SU-DHL-6 (cell line): ENCODE measurements around the gene KATNBL1.

Experiments used
- H2AFZ ChIP-seq: fragments of 200-600 bp; sonication (generic); 2 replicates; pipeline ENCODE4 v1.6.1; 2014; ENCODE audit warnings: low read depth, mild to moderate bottlenecking, moderate library complexity, mixed read lengths, antibody characterized with exemption, low read length; ENCODE audit not compliant: severe bottlenecking
- H3F3A ChIP-seq: fragments of 200-600 bp; shearing (Covaris generic); 2 replicates; pipeline ENCODE4 v1.6.0; 2016; ENCODE audit warnings: antibody characterized with exemption, mild to moderate bottlenecking; ENCODE audit not compliant: insufficient read depth
- H3K27ac ChIP-seq: fragments of 200-600 bp; sonication (generic); 2 replicates; pipeline ENCODE4 v1.5.1; 2016; ENCODE audit warnings: low read depth, mild to moderate bottlenecking, low read length, moderate library complexity, mixed read lengths
- H3K27me3 ChIP-seq: fragments of 200-600 bp; sonication (generic), shearing (Covaris generic); 2 replicates; pipeline ENCODE4 v1.6.0; 2014; ENCODE audit warnings: mild to moderate bottlenecking, low read length
- H3K36me3 ChIP-seq: fragments of 200-600 bp; sonication (generic); 2 replicates; pipeline ENCODE4 v1.6.1; 2014; ENCODE audit warnings: mild to moderate bottlenecking, low read length, mixed read lengths
- H3K4me2 ChIP-seq: fragments of 300-600, 200-600 bp; shearing (Covaris generic), sonication (generic); 2 replicates; pipeline ENCODE4 v1.6.0; 2014; ENCODE audit warnings: low read length, low read depth, mild to moderate bottlenecking; ENCODE audit not compliant: poor library complexity, severe bottlenecking
- H3K4me3 ChIP-seq: fragments of 200-600 bp; sonication (generic); 2 replicates; pipeline ENCODE4 v1.5.1; 2014; ENCODE audit warnings: antibody characterized with exemption, low read length, mild to moderate bottlenecking, mixed read lengths; ENCODE audit not compliant: insufficient read depth, poor library complexity, severe bottlenecking
- H3K79me2 ChIP-seq: fragments of 200-600 bp; sonication (generic); 2 replicates; pipeline ENCODE4 v1.6.1; 2014; ENCODE audit warnings: mild to moderate bottlenecking, low read length, moderate library complexity; ENCODE audit not compliant: insufficient read depth
- H3K9ac ChIP-seq: fragments of 200-600 bp; sonication (generic); 2 replicates; pipeline ENCODE4 v1.7.0; 2014; ENCODE audit warnings: mild to moderate bottlenecking, low read length
- H3K9me2 ChIP-seq: fragments of 200-600 bp; sonication (generic); replicated peaks from 2 replicates; pipeline ENCODE4 v1.6.1; 2014; ENCODE audit warnings: low read length; ENCODE audit not compliant: insufficient read depth
- H3K9me3 ChIP-seq: fragments of 200-600 bp; sonication (generic); 2 replicates; pipeline ENCODE4 v1.6.1; 2014; ENCODE audit warnings: low read length, mixed read lengths; ENCODE audit not compliant: insufficient read depth
- H4K20me1 ChIP-seq: fragments of 200-600 bp; sonication (generic); 2 replicates; pipeline ENCODE4 v1.6.1; 2014; ENCODE audit warnings: low read depth, mild to moderate bottlenecking, antibody characterized with exemption, low read length, moderate library complexity, mixed read lengths
- EZH2phosphoT487 ChIP-seq: fragments of 200-600 bp; sonication (generic), shearing (Covaris generic); conservative IDR thresholded peaks from 2 replicates; pipeline ENCODE4 v1.6.1; 2018; ENCODE audit warnings: mild to moderate bottlenecking, antibody characterized with exemption, low read length, moderate library complexity, mixed read lengths
- TF ChIP-seq, protein P1 (sequence below): fragments of 200-600 bp; sonication (generic); IDR thresholded peaks from one replicate; pipeline ENCODE4 v1.5.1; 2017; ENCODE audit warnings: antibody characterized with exemption, mild to moderate bottlenecking, low read length, moderate library complexity; ENCODE audit not compliant: insufficient read depth, poor library complexity, severe bottlenecking

KATNBL1 gene

DNA sequence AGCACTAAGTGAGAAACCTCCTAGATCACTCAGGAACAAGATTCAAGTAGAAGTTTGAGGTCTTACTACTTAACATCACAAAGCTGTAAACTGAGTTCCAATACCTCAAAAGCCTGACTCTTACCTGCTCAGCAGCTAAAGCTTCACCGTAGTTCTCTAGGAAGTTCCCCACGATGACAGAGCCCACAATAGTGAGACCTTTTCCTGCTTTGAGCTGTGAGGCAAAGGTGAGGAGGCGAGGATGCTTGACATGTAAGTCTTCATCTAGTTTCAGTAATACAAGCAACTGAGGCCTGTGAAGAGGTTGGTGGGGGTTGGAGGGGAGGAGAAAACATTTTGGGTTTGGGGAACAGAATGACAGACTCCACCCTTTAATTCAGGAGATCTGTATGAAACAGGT lies 30.6 kb upstream of the KATNBL1 start:
- no peak overlapping the region for H2AFZ ChIP-seq
- no peaks in the 10 kb centered on the region for H4K20me1 ChIP-seq
- no peaks in the 10 kb centered on the region for H3K36me3 ChIP-seq
- H3K27me3 ChIP-seq = no peaks in the 10 kb centered on the region
- no peak overlapping the region for H3K4me2 ChIP-seq
- H3K9me3 ChIP-seq = no peaks in the 10 kb centered on the region
- H3K9ac ChIP-seq = no peak overlapping the region
- no peak for TF ChIP-seq EZH2phosphoT487
- TF ChIP-seq, protein P1, sequence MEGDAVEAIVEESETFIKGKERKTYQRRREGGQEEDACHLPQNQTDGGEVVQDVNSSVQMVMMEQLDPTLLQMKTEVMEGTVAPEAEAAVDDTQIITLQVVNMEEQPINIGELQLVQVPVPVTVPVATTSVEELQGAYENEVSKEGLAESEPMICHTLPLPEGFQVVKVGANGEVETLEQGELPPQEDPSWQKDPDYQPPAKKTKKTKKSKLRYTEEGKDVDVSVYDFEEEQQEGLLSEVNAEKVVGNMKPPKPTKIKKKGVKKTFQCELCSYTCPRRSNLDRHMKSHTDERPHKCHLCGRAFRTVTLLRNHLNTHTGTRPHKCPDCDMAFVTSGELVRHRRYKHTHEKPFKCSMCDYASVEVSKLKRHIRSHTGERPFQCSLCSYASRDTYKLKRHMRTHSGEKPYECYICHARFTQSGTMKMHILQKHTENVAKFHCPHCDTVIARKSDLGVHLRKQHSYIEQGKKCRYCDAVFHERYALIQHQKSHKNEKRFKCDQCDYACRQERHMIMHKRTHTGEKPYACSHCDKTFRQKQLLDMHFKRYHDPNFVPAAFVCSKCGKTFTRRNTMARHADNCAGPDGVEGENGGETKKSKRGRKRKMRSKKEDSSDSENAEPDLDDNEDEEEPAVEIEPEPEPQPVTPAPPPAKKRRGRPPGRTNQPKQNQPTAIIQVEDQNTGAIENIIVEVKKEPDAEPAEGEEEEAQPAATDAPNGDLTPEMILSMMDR = no peak
- no peaks in the 10 kb centered on the region for H3F3A ChIP-seq
- no peak overlapping the region for H3K27ac ChIP-seq
- no peak overlapping the region for H3K4me3 ChIP-seq
- no peaks in the 10 kb centered on the region for H3K9me2 ChIP-seq
- no peaks in the 10 kb centered on the region for H3K79me2 ChIP-seq

DNA sequence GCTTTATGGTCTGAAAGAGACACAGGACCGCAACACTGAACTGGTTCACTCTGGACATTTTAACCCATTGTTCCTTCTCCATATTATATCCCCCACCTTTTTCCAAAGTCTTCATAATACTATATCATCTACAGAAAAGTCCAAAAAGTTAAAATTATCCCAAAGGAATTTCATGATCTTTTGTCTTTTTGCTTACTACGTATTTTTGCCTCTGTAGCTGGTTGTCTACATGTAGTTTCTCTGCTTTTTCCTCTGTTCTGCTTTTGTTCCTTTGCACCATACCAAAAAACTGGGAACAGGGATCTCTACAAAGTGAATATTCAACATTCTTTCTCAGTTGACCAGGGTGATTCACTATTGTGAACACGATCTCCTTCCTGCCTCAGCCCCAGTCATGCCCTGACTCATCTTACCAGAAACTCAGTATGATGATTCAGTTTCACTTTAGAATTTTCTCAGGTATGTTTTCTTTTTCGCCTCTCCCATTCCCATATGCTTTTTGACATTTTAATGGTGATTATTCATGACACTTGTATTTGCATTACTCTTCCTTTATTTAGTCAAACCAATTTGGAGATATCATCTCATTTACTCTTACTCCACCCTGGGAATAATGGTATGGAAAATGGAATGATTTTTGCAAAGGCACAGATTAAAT lies 29.4 kb upstream of the KATNBL1 start:
- H3K27ac ChIP-seq = no peak overlapping the region
- H3K4me3 ChIP-seq = no peak overlapping the region
- no peaks in the 10 kb centered on the region for H3K36me3 ChIP-seq
- no peak overlapping the region for H2AFZ ChIP-seq
- no peaks in the 10 kb centered on the region for H3K79me2 ChIP-seq
- H4K20me1 ChIP-seq = no peaks in the 10 kb centered on the region
- no peaks in the 10 kb centered on the region for H3K9me2 ChIP-seq
- H3K9ac ChIP-seq = no peak overlapping the region
- no peak overlapping the region for H3K4me2 ChIP-seq
- no peaks in the 10 kb centered on the region for H3K27me3 ChIP-seq
- no peaks in the 10 kb centered on the region for H3F3A ChIP-seq
- TF ChIP-seq, protein P1 = no peak
- no peak for TF ChIP-seq EZH2phosphoT487
- no peaks in the 10 kb centered on the region for H3K9me3 ChIP-seq

DNA sequence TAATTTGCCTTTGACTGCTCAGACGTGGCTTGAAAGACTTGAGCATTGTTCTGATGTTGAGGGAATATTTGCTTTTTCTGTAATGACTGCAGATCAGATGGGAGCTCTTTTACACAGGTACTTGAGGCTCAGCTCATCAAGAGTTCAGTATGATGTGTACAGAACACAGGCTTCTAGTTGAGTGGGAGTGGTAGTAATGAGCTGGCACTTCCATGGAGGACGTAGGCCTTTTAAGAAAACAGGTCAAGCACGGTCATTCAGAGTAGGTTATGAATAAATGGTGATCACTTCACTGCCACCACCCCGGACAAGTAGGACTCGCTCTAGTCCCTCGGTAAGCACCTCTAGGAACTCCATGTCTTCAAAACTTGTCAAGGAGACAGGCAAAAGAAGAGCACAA lies 23.7 kb upstream of the KATNBL1 start:
- no peak overlapping the region for H3K9ac ChIP-seq
- TF ChIP-seq, protein P1 = no peak
- TF ChIP-seq EZH2phosphoT487 = no peak
- H3K9me3 ChIP-seq = no peaks in the 10 kb centered on the region
- no peaks in the 10 kb centered on the region for H3F3A ChIP-seq
- no peaks in the 10 kb centered on the region for H3K9me2 ChIP-seq
- no peak overlapping the region for H3K4me3 ChIP-seq
- H3K79me2 ChIP-seq = no peaks in the 10 kb centered on the region
- H3K36me3 ChIP-seq = no peaks in the 10 kb centered on the region
- no peak overlapping the region for H3K4me2 ChIP-seq
- no peak overlapping the region for H2AFZ ChIP-seq
- H3K27me3 ChIP-seq = no peaks in the 10 kb centered on the region
- no peak overlapping the region for H3K27ac ChIP-seq
- H4K20me1 ChIP-seq = no peaks in the 10 kb centered on the region
